Right lobe of liver (tissue), 6 donors: ENCODE data around the gene C1QTNF8. TPM values are rescaled to one million over a fixed set of nuclear protein-coding genes. Genes with fewer than 3 reads are reported as not detected.

Experiments used
- ATAC-seq, 4 donors: fragments of 200-7000 bp; cut with Tn5 transposase; one replicate each; pipeline ENCODE4 v1.9.1; 2020; ENCODE audit warnings: mild to moderate bottlenecking in 4 of 4, moderate library complexity in 4 of 4
- DNase-seq, 3 donors: peaks; one replicate each; pipeline ENCODE4 v3.0.0-alpha.2; 2020
- H3K27ac ChIP-seq, 3 donors: fragments of 200-600 bp; one replicate each; pipeline ENCODE4 v1.8.0; 2022
- H3K27me3 ChIP-seq, 2 donors: fragments of 200-600 bp; one replicate each; pipeline ENCODE4 v1.8.0; 2022
- H3K36me3 ChIP-seq, 4 donors: fragments of 200-600 bp; sonication (generic) in 1 of 4; one replicate each; pipeline versions ENCODE4 v1.5.1 to v1.8.0; 2017 to 2022; ENCODE audit warnings: control low read depth in 1 of 4
- H3K4me1 ChIP-seq, 4 donors: fragments of 200-600 bp; sonication (generic) in 1 of 4; one replicate each; pipeline versions ENCODE4 v1.5.1 to v1.8.0; 2017 to 2022; ENCODE audit warnings: control low read depth in 1 of 4
- H3K4me3 ChIP-seq, 3 donors: fragments of 200-600 bp; one replicate each; pipeline ENCODE4 v1.8.0; 2022
- H3K9me3 ChIP-seq, 4 donors: fragments of 200-600 bp; sonication (generic) in 1 of 4; one replicate each; pipeline versions ENCODE4 v1.5.1 to v1.8.0; 2017 to 2022; ENCODE audit warnings: control low read depth in 1 of 4
- CTCF ChIP-seq, 4 donors: fragments of 200-600 bp in 3 of 4; fragments of 450-650 bp in 1 of 4; IDR thresholded peaks; one replicate each; pipeline versions ENCODE4 v1.5.1 to v1.8.0; 2016 to 2022; ENCODE audit warnings: antibody characterized with exemption in 4 of 4, mild to moderate bottlenecking in 2 of 4
- POLR2A ChIP-seq: fragments of 450-650 bp; IDR thresholded peaks from one replicate; pipeline ENCODE4 v1.6.1; 2017; ENCODE audit warnings: antibody characterized with exemption, mild to moderate bottlenecking
- WGBS: methylation state at CpG from one replicate; pipeline ENCODE4 v1.1.6; 2018; ENCODE audit warnings: low coverage, low lambda C conversion rate; ENCODE audit not compliant: insufficient coverage; ENCODE audit errors: missing lambda C conversion rate; 5-methylcytosine and 5-hydroxymethylcytosine counted together
- intact Hi-C, 2 donors: fragments of 100-400 bp; cut with DNase I; formaldehyde crosslinking; loops; one replicate each; pipeline versions ENCODE4 v1.11.2 to v1.14.1; 2022
- total RNA-seq, 6 experiments: library from RNA; depleted of rRNA in 2 of 6; stranded (reverse); fragments of >200 nt in 2 of 6; fragmentation: NEBNext Ultra II Directional in 3 of 6; extraction: Animal tissue kit (Norgen Biotek cat#: 25700) in 3 of 6; gene quantifications; one replicate each; pipeline versions ENCODE4 v1.1.0 to v1.2.4, GENCODE V29; 2016 to 2023
- donor health status: DM: no; HTN: yes; CAD: no.
- donor health status: DM: no; HTN: no; CAD: no.
- donor health status: DM: no; HTN: no; CAD: no.
- donor health status: DM: no; HTN: yes; CAD: no.
- donor health status: DM: no; HTN: yes; CAD: no.

C1QTNF8 gene
- total RNA-seq, 6 experiments from 2014 or later = not detected

GRCh38 chr16:1112506-1113184 lies 16.6 kb upstream of the C1QTNF8 start:
- H3K4me1 ChIP-seq = peaks cover 0 to 3% (median 0%) of the 10 kb centered on the region in 4 donors
- WGBS = 52% methylated on average over 9 of the region's 26 CpGs
- no peak overlapping the region for H3K4me3 ChIP-seq
- TF ChIP-seq CTCF (IDR thresholded peaks at IDR 0.05) = no peak
- no peak for TF ChIP-seq POLR2A
- no peaks in the 10 kb centered on the region for H3K36me3 ChIP-seq
- H3K27me3 ChIP-seq = no peaks in the 10 kb centered on the region
- no peaks in the 10 kb centered on the region for H3K9me3 ChIP-seq
- no peak for DNase-seq
- no peak for ATAC-seq
- intact Hi-C loops = no loop called here
- H3K27ac ChIP-seq = no peak overlapping the region

- no peaks in the 10 kb centered on the region for H3K9me3 ChIP-seq
- no peaks in the 10 kb centered on the region for H3K36me3 ChIP-seq
- TF ChIP-seq POLR2A (no peak), CTCF (IDR thresholded peaks at IDR 0.05) (no peak)
- DNase-seq (no peak), ATAC-seq (no peak)
- H3K27me3 ChIP-seq = no peaks in the 10 kb centered on the region
- intact Hi-C loops = no loop called here
- WGBS = 44% methylated on average over 8 of the region's 19 CpGs
- no peak overlapping the region for H3K4me3 ChIP-seq
- peaks cover 0 to 3% (median 0%) of the 10 kb centered on the region in 4 donors for H3K4me1 ChIP-seq
- H3K27ac ChIP-seq = no peak overlapping the region
These were observed 13.6 kb upstream of the C1QTNF8 start for GRCh38 chr16:1109648-1110047.

- peaks cover under 1 to 3% of the 10 kb centered on the region in 2 donors for H3K27me3 ChIP-seq
- no peak overlapping the region for H3K4me3 ChIP-seq
- intact Hi-C loops = no loop called here
- ATAC-seq (peak; percentile 80 to 87 (median 82)), DNase-seq (peak; percentile 80 to 89 (median 86))
- H3K4me1 ChIP-seq = peaks cover 0 to 3% (median 0%) of the 10 kb centered on the region in 4 donors
- H3K27ac ChIP-seq = no peak overlapping the region
- TF ChIP-seq POLR2A (no peak), CTCF (IDR thresholded peaks at IDR 0.05) (no peak)
- H3K9me3 ChIP-seq = no peaks in the 10 kb centered on the region
- WGBS = 37% methylated on average over 8 of the region's 42 CpGs
- H3K36me3 ChIP-seq = no peaks in the 10 kb centered on the region
These were observed 12.5 kb upstream of the C1QTNF8 start for GRCh38 chr16:1108299-1109252.

GRCh38 chr16:1107731-1108130 lies 11.7 kb upstream of the C1QTNF8 start:
- ATAC-seq = no peak
- no CpG with 5 or more reads among the region's 12 CpGs for WGBS
- H3K36me3 ChIP-seq = no peaks in the 10 kb centered on the region
- H3K27me3 ChIP-seq = peaks cover 6 to 10% of the 10 kb centered on the region in 2 donors
- TF ChIP-seq POLR2A = no peak
- no peak for TF ChIP-seq CTCF (IDR thresholded peaks at IDR 0.05)
- no peak for DNase-seq
- H3K27ac ChIP-seq = no peak overlapping the region
- H3K4me1 ChIP-seq = peaks cover 0 to 3% (median 2%) of the 10 kb centered on the region in 4 donors
- no peak overlapping the region for H3K4me3 ChIP-seq
- no peaks in the 10 kb centered on the region for H3K9me3 ChIP-seq
- intact Hi-C loops = no loop called here
